ENCODE data around the gene EID3.

GRCh38 chr12:104328790-104329189 is 25.3 kb downstream of the EID3 start:
- TF ChIP-seq, protein P1, sequence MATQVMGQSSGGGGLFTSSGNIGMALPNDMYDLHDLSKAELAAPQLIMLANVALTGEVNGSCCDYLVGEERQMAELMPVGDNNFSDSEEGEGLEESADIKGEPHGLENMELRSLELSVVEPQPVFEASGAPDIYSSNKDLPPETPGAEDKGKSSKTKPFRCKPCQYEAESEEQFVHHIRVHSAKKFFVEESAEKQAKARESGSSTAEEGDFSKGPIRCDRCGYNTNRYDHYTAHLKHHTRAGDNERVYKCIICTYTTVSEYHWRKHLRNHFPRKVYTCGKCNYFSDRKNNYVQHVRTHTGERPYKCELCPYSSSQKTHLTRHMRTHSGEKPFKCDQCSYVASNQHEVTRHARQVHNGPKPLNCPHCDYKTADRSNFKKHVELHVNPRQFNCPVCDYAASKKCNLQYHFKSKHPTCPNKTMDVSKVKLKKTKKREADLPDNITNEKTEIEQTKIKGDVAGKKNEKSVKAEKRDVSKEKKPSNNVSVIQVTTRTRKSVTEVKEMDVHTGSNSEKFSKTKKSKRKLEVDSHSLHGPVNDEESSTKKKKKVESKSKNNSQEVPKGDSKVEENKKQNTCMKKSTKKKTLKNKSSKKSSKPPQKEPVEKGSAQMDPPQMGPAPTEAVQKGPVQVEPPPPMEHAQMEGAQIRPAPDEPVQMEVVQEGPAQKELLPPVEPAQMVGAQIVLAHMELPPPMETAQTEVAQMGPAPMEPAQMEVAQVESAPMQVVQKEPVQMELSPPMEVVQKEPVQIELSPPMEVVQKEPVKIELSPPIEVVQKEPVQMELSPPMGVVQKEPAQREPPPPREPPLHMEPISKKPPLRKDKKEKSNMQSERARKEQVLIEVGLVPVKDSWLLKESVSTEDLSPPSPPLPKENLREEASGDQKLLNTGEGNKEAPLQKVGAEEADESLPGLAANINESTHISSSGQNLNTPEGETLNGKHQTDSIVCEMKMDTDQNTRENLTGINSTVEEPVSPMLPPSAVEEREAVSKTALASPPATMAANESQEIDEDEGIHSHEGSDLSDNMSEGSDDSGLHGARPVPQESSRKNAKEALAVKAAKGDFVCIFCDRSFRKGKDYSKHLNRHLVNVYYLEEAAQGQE (IDR thresholded peaks at IDR 0.05; ENCODE audit: low read depth) = no peak
- no peak for TF ChIP-seq EP300 (IDR thresholded peaks at IDR 0.05; ENCODE audit: borderline replicate concordance)
- no peak for TF ChIP-seq EGR1 (IDR thresholded peaks at IDR 0.05)
- TF ChIP-seq CREB1 (IDR thresholded peaks at IDR 0.05; ENCODE audit: low read depth) = no peak
- TF ChIP-seq CEBPB (IDR thresholded peaks at IDR 0.05) = no peak
- TF ChIP-seq MAX (IDR thresholded peaks at IDR 0.05) = no peak
- TF ChIP-seq YY1 (IDR thresholded peaks at IDR 0.05; ENCODE audit: low read depth) = no peak
- TF ChIP-seq, protein P2, sequence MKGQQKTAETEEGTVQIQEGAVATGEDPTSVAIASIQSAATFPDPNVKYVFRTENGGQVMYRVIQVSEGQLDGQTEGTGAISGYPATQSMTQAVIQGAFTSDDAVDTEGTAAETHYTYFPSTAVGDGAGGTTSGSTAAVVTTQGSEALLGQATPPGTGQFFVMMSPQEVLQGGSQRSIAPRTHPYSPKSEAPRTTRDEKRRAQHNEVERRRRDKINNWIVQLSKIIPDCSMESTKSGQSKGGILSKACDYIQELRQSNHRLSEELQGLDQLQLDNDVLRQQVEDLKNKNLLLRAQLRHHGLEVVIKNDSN (IDR thresholded peaks at IDR 0.05) = no peak
- no peak for TF ChIP-seq NFIC (IDR thresholded peaks at IDR 0.05)
- TF ChIP-seq RAD21 (IDR thresholded peaks at IDR 0.05; ENCODE audit: low read depth) = no peak
- no peak for TF ChIP-seq ZBTB7A (IDR thresholded peaks at IDR 0.05; ENCODE audit: low read depth)
- no peak for TF ChIP-seq TAF1 (IDR thresholded peaks at IDR 0.05; ENCODE audit: low read depth)

Measured in Ishikawa (cell line).